OCI-LY7 (cell line): ENCODE data around the gene QSOX1. TPM values are rescaled to one million over a fixed set of nuclear protein-coding genes. Genes with fewer than 3 reads are reported as not detected.

ENCODE experiments used
- BruUV-seq: library from RNA; stranded (reverse); fragments of 400-500 nt; replicated peaks from 2 replicates; lab custom pipeline; 2021; lab: Mats Ljungman, UMichigan
- CTCF ChIA-PET: fragments of 300-600 bp; sonication (Branson Sonifier 250); formaldehyde crosslinking; loops from one replicate; lab custom pipeline; 2022; ENCODE audit warnings: antibody characterized with exemption; ENCODE audit not compliant: unreplicated experiment; lab: Charles Lee
- POLR2A ChIA-PET: fragments of 300-600 bp; sonication (Branson Sonifier 250); formaldehyde crosslinking; loops from one replicate; lab custom pipeline; 2022; ENCODE audit warnings: antibody characterized with exemption; lab: Charles Lee
- DNase-seq: peaks from one replicate; pipeline ENCODE4 v3.0.0-alpha.2; 2015; ENCODE audit warnings: low spot score
- H2AFZ ChIP-seq: fragments of 200-600 bp; sonication (generic), shearing (Covaris generic); 2 replicates; pipeline ENCODE4 v1.6.1; 2014; ENCODE audit warnings: mild to moderate bottlenecking, antibody characterized with exemption, low read length, moderate library complexity
- H3K27ac ChIP-seq: fragments of 200-600 bp; sonication (generic); 2 replicates; pipeline ENCODE4 v1.5.1; 2014; ENCODE audit warnings: mixed run types, low read depth, mild to moderate bottlenecking, moderate library complexity, low read length, inconsistent platforms; ENCODE audit not compliant: poor library complexity, severe bottlenecking
- H3K36me3 ChIP-seq: fragments of 200-600 bp; sonication (generic); 2 replicates; pipeline ENCODE4 v1.6.1; 2014; ENCODE audit warnings: mild to moderate bottlenecking, antibody characterized with exemption, low read length, moderate library complexity, mixed read lengths; ENCODE audit not compliant: insufficient read depth
- H3K4me1 ChIP-seq: fragments of 200-600 bp; sonication (generic); 2 replicates; pipeline ENCODE4 v1.5.1; 2014; ENCODE audit warnings: mild to moderate bottlenecking, low read length; ENCODE audit not compliant: insufficient read depth, poor library complexity, severe bottlenecking
- H3K4me2 ChIP-seq: fragments of 200-600 bp; sonication (generic); 2 replicates; pipeline ENCODE4 v1.6.1; 2014; ENCODE audit warnings: mild to moderate bottlenecking, low read length
- H3K4me3 ChIP-seq: fragments of 200-600 bp; sonication (generic); 2 replicates; pipeline ENCODE4 v1.5.1; 2014; ENCODE audit warnings: mild to moderate bottlenecking, low read depth, low read length; ENCODE audit not compliant: poor library complexity, severe bottlenecking
- H3K79me2 ChIP-seq: fragments of 200-600 bp; sonication (generic); 2 replicates; pipeline ENCODE4 v1.6.1; 2016; ENCODE audit warnings: low read depth, mild to moderate bottlenecking, low read length, moderate library complexity, mixed read lengths; ENCODE audit not compliant: insufficient read depth
- H3K9me2 ChIP-seq: fragments of 200-600 bp; sonication (generic); 2 replicates; pipeline ENCODE4 v1.6.1; 2016; ENCODE audit warnings: mild to moderate bottlenecking, low read length, mixed read lengths; ENCODE audit not compliant: insufficient read depth
- H3K9me3 ChIP-seq: fragments of 200-600 bp; sonication (generic); 2 replicates; pipeline ENCODE4 v1.6.1; 2014; ENCODE audit warnings: mild to moderate bottlenecking, mixed run types, low read length, mixed read lengths
- H4K20me1 ChIP-seq: fragments of 200-600 bp; sonication (generic); 2 replicates; pipeline ENCODE4 v1.6.1; 2014; ENCODE audit warnings: mild to moderate bottlenecking, antibody characterized with exemption, low read length, moderate library complexity, mixed read lengths; ENCODE audit not compliant: insufficient read depth
- EZH2phosphoT487 ChIP-seq: fragments of 200-600 bp; sonication (generic); IDR thresholded peaks from 2 replicates; pipeline ENCODE4 v1.6.1; 2018; ENCODE audit warnings: low read depth, borderline replicate concordance, mild to moderate bottlenecking, mixed run types, antibody characterized with exemption, low read length, moderate library complexity, mixed read lengths
- intact Hi-C: fragments of 100-400 bp; cut with micrococcal nuclease; formaldehyde crosslinking; loops from one replicate; pipeline ENCODE4 v1.10.0; 2022; ENCODE audit not compliant: unreplicated experiment
- total RNA-seq, 2 experiments: library from RNA; depleted of rRNA in 1 of 2; stranded (reverse); fragments of >200 nt in 1 of 2; shearing (Covaris generic) in 1 of 2; gene quantifications; 2 replicates each; pipeline ENCODE4 v1.2.3, GENCODE V29; 2014 to 2022
- TF ChIP-seq, protein P1 (sequence below): fragments of 200-600 bp; sonication (generic); conservative IDR thresholded peaks from 2 replicates; pipeline ENCODE4 v1.5.1; 2014; ENCODE audit warnings: mild to moderate bottlenecking, antibody characterized with exemption, low read length, moderate library complexity, mixed read lengths

QSOX1 gene
- total RNA-seq, 2 experiments from 2014 or later: 8.4 to 23.6 TPM

DNA sequence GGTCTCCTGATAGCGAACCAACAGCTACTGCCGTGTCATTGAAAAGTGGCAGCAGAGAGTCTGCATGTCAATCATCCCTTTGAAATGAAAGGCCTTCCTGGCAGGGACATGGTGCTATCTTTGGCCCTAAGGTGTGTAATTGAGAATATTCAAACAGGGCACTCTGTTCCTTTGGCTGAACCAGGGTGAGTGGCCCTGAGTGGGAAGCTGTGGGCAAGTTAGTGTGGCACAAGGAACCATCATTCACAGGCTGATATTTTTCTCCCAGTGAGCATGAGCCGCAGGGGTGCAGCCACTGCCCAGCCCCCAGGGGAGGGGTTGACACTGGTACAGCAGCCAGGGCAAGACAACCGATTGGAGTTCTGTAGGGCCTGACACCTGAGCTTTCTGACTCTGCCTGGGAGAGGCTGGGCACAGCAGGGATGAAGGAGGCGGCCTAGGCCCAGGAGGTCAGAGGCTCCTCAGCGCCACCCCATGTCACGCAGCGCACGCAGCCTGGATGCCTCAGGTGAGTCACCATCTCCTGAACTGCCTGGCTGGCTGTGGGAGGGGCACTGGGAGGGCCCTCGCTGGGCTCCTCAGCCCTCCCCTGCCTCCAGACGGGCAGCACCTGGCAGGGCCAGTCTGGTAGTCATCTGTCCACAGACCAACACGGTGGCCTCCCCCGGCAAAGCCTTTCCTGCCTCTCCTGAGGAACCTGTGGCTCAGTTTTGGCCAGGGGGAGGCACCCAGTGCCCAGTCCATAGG lies 13.2 kb downstream of the QSOX1 start:
- CTCF ChIA-PET: interaction anchor here (0.6 to 1.9 kb wide), 6 partner anchors 10 to 302 kb away, joined by 3 to 8 read pairs (median 4); no protein-coding TSS in a partner anchor
- no peak for DNase-seq
- no TSS peak for BruUV-seq
- no peaks in the 10 kb centered on the region for H3K9me3 ChIP-seq
- H3K27ac ChIP-seq: no peak overlapping the region
- H3K4me1 ChIP-seq: no peaks in the 10 kb centered on the region
- no peak overlapping the region for H3K4me2 ChIP-seq
- no peaks in the 10 kb centered on the region for H3K36me3 ChIP-seq
- POLR2A ChIA-PET: interaction anchor here (0.5 to 1.6 kb wide), 4 partner anchors 10 to 313 kb away, joined by 3 to 5 read pairs (median 4); no protein-coding TSS in a partner anchor
- no peak overlapping the region for H3K4me3 ChIP-seq
- intact Hi-C loops: loop anchor here (2.0 kb wide), 1 partner anchor 301 kb away; no protein-coding TSS in a partner anchor
- H3K79me2 ChIP-seq: no peaks in the 10 kb centered on the region
- no peak overlapping the region for H2AFZ ChIP-seq
- H3K9me2 ChIP-seq: no peaks in the 10 kb centered on the region
- no peaks in the 10 kb centered on the region for H4K20me1 ChIP-seq
- TF ChIP-seq EZH2phosphoT487: no peak
- TF ChIP-seq, protein P1, sequence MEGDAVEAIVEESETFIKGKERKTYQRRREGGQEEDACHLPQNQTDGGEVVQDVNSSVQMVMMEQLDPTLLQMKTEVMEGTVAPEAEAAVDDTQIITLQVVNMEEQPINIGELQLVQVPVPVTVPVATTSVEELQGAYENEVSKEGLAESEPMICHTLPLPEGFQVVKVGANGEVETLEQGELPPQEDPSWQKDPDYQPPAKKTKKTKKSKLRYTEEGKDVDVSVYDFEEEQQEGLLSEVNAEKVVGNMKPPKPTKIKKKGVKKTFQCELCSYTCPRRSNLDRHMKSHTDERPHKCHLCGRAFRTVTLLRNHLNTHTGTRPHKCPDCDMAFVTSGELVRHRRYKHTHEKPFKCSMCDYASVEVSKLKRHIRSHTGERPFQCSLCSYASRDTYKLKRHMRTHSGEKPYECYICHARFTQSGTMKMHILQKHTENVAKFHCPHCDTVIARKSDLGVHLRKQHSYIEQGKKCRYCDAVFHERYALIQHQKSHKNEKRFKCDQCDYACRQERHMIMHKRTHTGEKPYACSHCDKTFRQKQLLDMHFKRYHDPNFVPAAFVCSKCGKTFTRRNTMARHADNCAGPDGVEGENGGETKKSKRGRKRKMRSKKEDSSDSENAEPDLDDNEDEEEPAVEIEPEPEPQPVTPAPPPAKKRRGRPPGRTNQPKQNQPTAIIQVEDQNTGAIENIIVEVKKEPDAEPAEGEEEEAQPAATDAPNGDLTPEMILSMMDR: no peak

GRCh38 chr1:180168786-180169639 lies 14.3 kb downstream of the QSOX1 start:
- Histone ChIP-seq H3K36me3 (no peaks in the 10 kb centered on the region), H3K9me3 (no peaks in the 10 kb centered on the region), H3K9me2 (no peaks in the 10 kb centered on the region), H4K20me1 (no peaks in the 10 kb centered on the region), H3K4me2 (no peak overlapping the region), H3K4me1 (no peaks in the 10 kb centered on the region), H3K4me3 (no peak overlapping the region), H3K79me2 (no peaks in the 10 kb centered on the region), H2AFZ (no peak overlapping the region), H3K27ac (no peak overlapping the region)
- ChIA-PET POLR2A (interaction anchor here (1.0 kb wide), 1 partner anchor 41 kb away, joined by 3 read pairs; no protein-coding TSS in a partner anchor), CTCF (interaction anchor here (0.6 to 1.4 kb wide), 6 partner anchors 11 to 303 kb away, joined by 3 to 5 read pairs (median 3); no protein-coding TSS in a partner anchor)
- no TSS peak for BruUV-seq
- TF ChIP-seq EZH2phosphoT487: no peak
- TF ChIP-seq, protein P1: peak; percentile 77
- intact Hi-C loops: loop anchor here (2.0 kb wide), 1 partner anchor 302 kb away; no protein-coding TSS in a partner anchor
- DNase-seq: peak; percentile 53
